Thymus (tissue), 11 donors: ENCODE data around the gene PRKCA. TPM values are rescaled to one million over a fixed set of nuclear protein-coding genes. Genes with fewer than 3 reads are reported as not detected.

Experiments
- DNase-seq, 9 donors: peaks; one replicate each; pipeline ENCODE4 v3.0.0-alpha.2; 2013; ENCODE audit warnings: low spot score in 9 of 9, low read depth in 6 of 9, missing footprints in 1 of 9
- H3K27ac ChIP-seq, 2 donors: one replicate each; pipeline ENCODE4 v1.5.1; 2013; ENCODE audit warnings: control low read depth in 1 of 2, low read depth in 1 of 2, low read length in 1 of 2, mild to moderate bottlenecking in 1 of 2, moderate library complexity in 1 of 2
- H3K27me3 ChIP-seq, 2 donors: one replicate each; pipeline ENCODE4 v1.5.1; 2013; ENCODE audit warnings: low read length in 1 of 2; ENCODE audit not compliant: control insufficient read depth in 2 of 2, insufficient read depth in 1 of 2
- H3K36me3 ChIP-seq, 2 donors: one replicate each; pipeline ENCODE4 v1.5.1; 2013; ENCODE audit warnings: low read length in 1 of 2, mild to moderate bottlenecking in 1 of 2, moderate library complexity in 1 of 2; ENCODE audit not compliant: control insufficient read depth in 2 of 2, insufficient read depth in 2 of 2
- H3K4me1 ChIP-seq, 2 donors: one replicate each; pipeline ENCODE4 v1.5.1; 2013; ENCODE audit warnings: low read length in 2 of 2; ENCODE audit not compliant: control insufficient read depth in 2 of 2, insufficient read depth in 2 of 2
- H3K4me3 ChIP-seq, 2 donors: one replicate each; pipeline ENCODE4 v1.5.1; 2013; ENCODE audit warnings: low read length in 2 of 2, control low read depth in 1 of 2, mild to moderate bottlenecking in 1 of 2
- H3K9me3 ChIP-seq, 2 donors: one replicate each; pipeline ENCODE4 v1.5.1; 2013; ENCODE audit warnings: low read length in 1 of 2, mild to moderate bottlenecking in 1 of 2; ENCODE audit not compliant: control insufficient read depth in 2 of 2, insufficient read depth in 1 of 2
- WGBS: extraction: QIAGEN DNeasy Blood & Tissue Kit; methylation state at CpG from one replicate; pipeline ENCODE4 v1.1.7; 2013; 5-methylcytosine and 5-hydroxymethylcytosine counted together
- polyA plus RNA-seq: library from polyadenylated mRNA; stranded (reverse); fragments of 200-250 nt; gene quantifications from one replicate; pipeline ENCODE4 v1.2.3, GENCODE V29; 2013
- total RNA-seq: library from RNA; stranded (reverse); fragments of 120-200 nt; gene quantifications from one replicate; pipeline ENCODE4 v1.2.4, GENCODE V29; 2013
- donor health status: healthy.

The PRKCA gene
- total and polyA plus RNA-seq, 2 donors: 2.7 to 3.2 TPM

DNA sequence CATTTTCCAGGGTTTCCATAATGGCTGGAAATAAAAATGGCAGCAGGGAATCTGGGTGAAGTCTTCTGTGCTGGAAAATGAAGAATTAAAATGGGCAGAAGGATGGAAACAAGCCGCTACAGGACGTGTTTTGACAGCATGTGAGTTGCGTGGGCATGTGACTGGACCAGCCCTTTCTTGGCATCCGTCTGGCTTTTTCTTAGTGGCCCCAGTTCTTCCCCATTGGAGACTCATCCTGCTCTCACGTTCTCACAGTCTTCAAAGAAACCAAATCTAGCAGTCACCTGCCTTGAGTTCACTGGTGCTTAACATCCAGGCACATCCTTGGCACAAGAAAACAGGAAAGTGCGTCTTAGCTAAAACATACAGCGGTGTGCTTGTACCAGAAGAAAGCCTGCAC, 352.4 kb downstream of the PRKCA start:
- no peak overlapping the region for H3K27ac ChIP-seq

DNA sequence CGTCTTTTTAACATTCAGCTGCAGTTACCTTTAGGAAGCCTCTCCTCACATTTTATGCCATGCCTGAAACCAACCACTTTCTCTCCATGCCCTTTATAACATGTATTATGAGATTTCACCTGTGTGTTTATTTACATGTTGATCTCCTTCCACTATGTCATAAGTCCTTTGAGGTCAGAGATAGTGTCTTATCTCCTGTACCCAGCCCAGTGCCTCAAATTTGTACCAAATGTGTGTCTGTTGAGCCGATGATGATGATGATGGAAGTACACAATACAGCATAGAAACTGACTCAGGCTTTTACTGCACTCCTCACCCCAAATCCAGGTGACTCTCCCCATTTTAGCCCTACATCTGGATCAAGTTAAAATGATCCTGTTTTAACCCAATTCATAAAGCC, 353.0 kb downstream of the PRKCA start:
- no peak for DNase-seq
- Histone ChIP-seq H3K27ac (no peak overlapping the region), H3K4me3 (no peak overlapping the region), H3K27me3 (no peaks in the 10 kb centered on the region), H3K9me3 (no peaks in the 10 kb centered on the region), H3K36me3 (no peaks in the 10 kb centered on the region), H3K4me1 (peaks cover 0 to 3% of the 10 kb centered on the region in 2 donors)
- 97% methylated on average over 2 of the region's 2 CpGs for WGBS

More for the DNA sequence above, 352.4 kb downstream of the PRKCA start:
- Histone ChIP-seq H3K9me3 (no peaks in the 10 kb centered on the region), H3K4me1 (peaks cover 0 to 3% of the 10 kb centered on the region in 2 donors), H3K36me3 (no peaks in the 10 kb centered on the region), H3K4me3 (no peak overlapping the region), H3K27me3 (no peaks in the 10 kb centered on the region)
- 92% methylated on average over 7 of the region's 7 CpGs for WGBS
- DNase-seq: no peak

GRCh38 chr17:66655861-66656260, 353.4 kb downstream of the PRKCA start:
- Histone ChIP-seq H3K9me3 (no peaks in the 10 kb centered on the region), H3K36me3 (no peaks in the 10 kb centered on the region), H3K4me3 (no peak overlapping the region), H3K4me1 (peaks cover 0 to 3% of the 10 kb centered on the region in 2 donors), H3K27me3 (no peaks in the 10 kb centered on the region), H3K27ac (no peak overlapping the region)
- WGBS: 90% methylated on average over 4 of the region's 4 CpGs
- DNase-seq: peak in 1 of 9 donors; percentile 18

DNA sequence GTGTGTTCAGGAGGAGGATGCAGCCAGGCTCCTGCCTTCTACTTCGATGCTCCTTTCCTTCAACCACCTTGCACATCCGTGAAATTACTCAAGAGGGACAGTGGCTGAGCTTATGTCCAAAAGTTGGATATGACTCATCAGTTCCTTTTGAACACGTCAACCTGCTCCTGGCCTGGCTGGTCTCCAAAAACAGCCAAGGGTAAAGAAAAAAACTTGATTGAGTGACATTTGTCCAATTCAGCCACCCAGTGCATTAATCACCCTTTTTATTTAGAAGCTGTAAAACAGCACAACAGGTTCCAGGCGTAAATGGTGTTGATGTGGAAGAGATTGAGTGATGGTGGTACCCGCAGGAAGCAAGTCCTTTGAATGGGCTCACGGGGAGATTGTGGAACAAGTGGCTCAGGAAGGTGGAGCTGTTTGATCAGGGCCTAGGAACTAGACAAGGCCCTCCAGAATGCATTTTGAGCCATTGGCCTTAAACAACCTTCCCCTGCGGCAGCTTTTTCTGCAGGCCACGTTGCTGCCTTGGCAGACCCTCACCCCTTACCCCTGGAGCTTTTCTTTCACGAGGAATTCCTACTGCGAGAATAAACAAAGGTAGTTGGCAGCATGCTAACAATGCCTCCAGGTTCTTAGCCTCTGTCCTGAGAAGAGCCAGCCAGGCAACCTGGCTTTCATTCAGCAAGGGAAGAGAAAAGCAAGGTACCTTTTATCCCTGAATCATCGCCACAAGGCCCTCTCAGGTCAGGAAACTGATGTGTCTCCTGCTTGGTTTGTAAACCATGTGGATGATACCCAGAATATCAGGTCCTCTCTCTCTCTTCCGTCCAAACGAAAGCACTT, 359.2 kb downstream of the PRKCA start:
- no peaks in the 10 kb centered on the region for H3K9me3 ChIP-seq
- no peaks in the 10 kb centered on the region for H3K4me1 ChIP-seq
- H3K36me3 ChIP-seq: no peaks in the 10 kb centered on the region
- no peak for DNase-seq
- 86% methylated on average over 13 of the region's 13 CpGs for WGBS
- H3K4me3 ChIP-seq: no peak overlapping the region
- no peaks in the 10 kb centered on the region for H3K27me3 ChIP-seq
- no peak overlapping the region for H3K27ac ChIP-seq

GRCh38 chr17:66662496-66662895, 360.1 kb downstream of the PRKCA start:
- Histone ChIP-seq H3K9me3 (no peaks in the 10 kb centered on the region), H3K27me3 (no peaks in the 10 kb centered on the region), H3K36me3 (no peaks in the 10 kb centered on the region), H3K27ac (no peak overlapping the region), H3K4me1 (peaks cover 0 to 6% of the 10 kb centered on the region in 2 donors), H3K4me3 (no peak overlapping the region)
- WGBS: 90% methylated on average over 5 of the region's 5 CpGs
- no peak for DNase-seq

DNA sequence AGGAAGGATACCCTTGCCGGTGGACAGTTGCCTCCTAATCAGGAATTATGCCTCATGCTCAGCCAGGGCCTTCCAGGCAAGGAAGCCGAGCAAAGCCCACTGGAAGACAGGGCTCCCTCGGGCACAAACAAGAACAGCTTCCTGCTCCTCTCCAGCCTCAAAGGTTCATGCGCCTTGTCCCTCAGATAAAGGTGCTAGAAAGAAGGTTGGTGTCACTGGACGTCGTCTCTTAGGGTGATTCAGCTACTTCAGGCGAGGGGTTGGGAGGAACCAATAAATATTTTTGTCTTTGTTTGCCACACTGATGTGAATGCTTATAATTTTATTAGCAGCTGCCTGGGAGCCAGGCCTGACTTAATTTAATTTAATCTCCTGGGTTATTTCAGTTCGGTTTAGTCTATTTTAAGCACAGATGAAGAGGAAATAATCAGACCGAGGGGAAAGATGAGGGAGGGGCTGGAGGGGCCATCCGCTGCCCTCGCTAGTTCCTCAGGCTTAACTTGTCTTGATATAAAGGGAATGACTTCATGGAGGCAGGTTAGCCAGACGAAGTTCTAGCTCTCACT, 360.7 kb downstream of the PRKCA start:
- H3K27ac ChIP-seq: no peak overlapping the region
- no peak for DNase-seq
- peaks cover 0 to 10% of the 10 kb centered on the region in 2 donors for H3K4me1 ChIP-seq
- H3K27me3 ChIP-seq: no peaks in the 10 kb centered on the region
- no peak overlapping the region for H3K4me3 ChIP-seq
- no peaks in the 10 kb centered on the region for H3K9me3 ChIP-seq
- WGBS: 56% methylated on average over 12 of the region's 12 CpGs
- H3K36me3 ChIP-seq: no peaks in the 10 kb centered on the region

GRCh38 chr17:66664336-66664735, 361.9 kb downstream of the PRKCA start:
- H3K9me3 ChIP-seq: no peaks in the 10 kb centered on the region
- no peak for DNase-seq
- 98% methylated on average over 4 of the region's 4 CpGs for WGBS
- H3K4me3 ChIP-seq: no peak overlapping the region
- H3K36me3 ChIP-seq: no peaks in the 10 kb centered on the region
- H3K27ac ChIP-seq: no peak overlapping the region
- no peaks in the 10 kb centered on the region for H3K27me3 ChIP-seq
- peaks cover 0 to 10% of the 10 kb centered on the region in 2 donors for H3K4me1 ChIP-seq

- no peak overlapping the region for H3K27ac ChIP-seq
- H3K36me3 ChIP-seq: no peaks in the 10 kb centered on the region
- no peaks in the 10 kb centered on the region for H3K9me3 ChIP-seq
- H3K4me3 ChIP-seq: no peak overlapping the region
- 97% methylated on average over 4 of the region's 4 CpGs for whole genome bisulfite sequencing
- DNase-seq: no peak
- no peaks in the 10 kb centered on the region for H3K27me3 ChIP-seq
- peaks cover 0 to 10% of the 10 kb centered on the region in 2 donors for H3K4me1 ChIP-seq
These were observed 362.8 kb downstream of the PRKCA start for GRCh38 chr17:66665194-66665593.

GRCh38 chr17:66667090-66667489, 364.7 kb downstream of the PRKCA start:
- H3K4me1 ChIP-seq: peaks cover 0 to 10% of the 10 kb centered on the region in 2 donors
- no peak for DNase-seq
- no peak overlapping the region for H3K4me3 ChIP-seq
- no peak overlapping the region for H3K27ac ChIP-seq
- whole genome bisulfite sequencing: 96% methylated on average over 5 of the region's 5 CpGs
- no peaks in the 10 kb centered on the region for H3K36me3 ChIP-seq
- no peaks in the 10 kb centered on the region for H3K27me3 ChIP-seq
- H3K9me3 ChIP-seq: no peaks in the 10 kb centered on the region
